Esophagus muscularis mucosa (tissue), 4 donors: ENCODE measurements around the gene PSMG1. TPM values are rescaled to one million over a fixed set of nuclear protein-coding genes. Genes with fewer than 3 reads are reported as not detected.

ENCODE experiments used
- DNase-seq: peaks from one replicate; pipeline ENCODE4 v3.0.0-alpha.2; 2017; ENCODE audit errors: extremely low spot score
- H3K27ac ChIP-seq, 4 donors: fragments of 200-600 bp; sonication (generic); replicated peaks in 1 of 4; 1 replicate in 3 of 4; 2 replicates in 1 of 4; pipeline ENCODE4 v1.5.1; 2016 to 2019; ENCODE audit warnings: mild to moderate bottlenecking in 1 of 4
- H3K27me3 ChIP-seq, 4 donors: fragments of 200-600 bp; sonication (generic); one replicate each; pipeline versions ENCODE4 v1.5.1 to v1.6.0; 2016 to 2019
- H3K36me3 ChIP-seq, 4 donors: fragments of 200-600 bp; sonication (generic); one replicate each; pipeline ENCODE4 v1.5.1; 2016 to 2019
- H3K4me1 ChIP-seq, 4 donors: fragments of 200-600 bp; sonication (generic); one replicate each; pipeline ENCODE4 v1.5.1; 2016 to 2019
- H3K4me3 ChIP-seq, 4 donors: fragments of 200-600 bp; sonication (generic); 1 replicate in 2 of 4; 2 replicates in 2 of 4; pipeline ENCODE4 v1.5.1; 2016 to 2019; ENCODE audit warnings: mild to moderate bottlenecking in 4 of 4, moderate library complexity in 1 of 4
- H3K9me3 ChIP-seq, 4 donors: fragments of 200-600 bp; sonication (generic); 1 replicate in 3 of 4; 2 replicates in 1 of 4; pipeline ENCODE4 v1.5.1; 2016 to 2019
- CTCF ChIP-seq, 3 experiments: fragments of 200-600 bp in 2 of 3; fragments of 450-650 bp in 1 of 3; sonication (generic) in 2 of 3; IDR thresholded peaks; one replicate each; pipeline ENCODE4 v1.5.1; 2017 to 2019; ENCODE audit warnings: antibody characterized with exemption in 3 of 3, mild to moderate bottlenecking in 2 of 3, moderate library complexity in 1 of 3
- EP300 ChIP-seq: sonication (generic); formaldehyde crosslinking; IDR thresholded peaks from one replicate; pipeline ENCODE4 v1.6.1; 2017; ENCODE audit warnings: antibody characterized with exemption
- POLR2A ChIP-seq: fragments of 450-650 bp; IDR thresholded peaks from one replicate; pipeline ENCODE4 v1.6.1; 2017; ENCODE audit warnings: antibody characterized with exemption, moderate library complexity, mild to moderate bottlenecking, low read depth
- POLR2AphosphoS5 ChIP-seq, 2 donors: sonication (generic); formaldehyde crosslinking; IDR thresholded peaks; one replicate each; pipeline ENCODE4 v1.6.1; 2017; ENCODE audit warnings: antibody characterized with exemption in 2 of 2
- WGBS: methylation state at CpG from one replicate; pipeline ENCODE4 v1.1.5; 2018; 5-methylcytosine and 5-hydroxymethylcytosine counted together
- intact Hi-C: fragments of 100-400 bp; cut with DNase I; formaldehyde crosslinking; loops from one replicate; pipeline ENCODE4 v1.15.1; 2023
- total RNA-seq, 4 donors: library from RNA; depleted of rRNA; stranded (reverse); fragments of >200 nt; gene quantifications; one replicate each; pipeline versions ENCODE4 v1.1.0 to v1.2.1, GENCODE V29; 2016

Gene PSMG1
- total RNA-seq, 4 donors from 2014 or later: 23.5 to 32.8 (median 25.1) TPM

- Histone ChIP-seq H3K27ac (no peak overlapping the region), H3K36me3 (no peaks in the 10 kb centered on the region), H3K4me3 (no peak overlapping the region), H3K4me1 (no peaks in the 10 kb centered on the region), H3K9me3 (peaks cover 0 to 4% (median 0%) of the 10 kb centered on the region in 4 donors), H3K27me3 (no peaks in the 10 kb centered on the region)
- TF ChIP-seq EP300 (no peak), CTCF (IDR thresholded peaks at IDR 0.05) (no peak), POLR2AphosphoS5 (IDR thresholded peaks at IDR 0.05) (no peak), POLR2A (no peak)
- no peak for DNase-seq
- intact Hi-C loops: no loop called here
- WGBS: 62% methylated on average over 1 of the region's 1 CpG
These were observed 51.5 kb downstream of the PSMG1 start for GRCh38 chr21:39131791-39132190.

GRCh38 chr21:39127506-39127905, 55.7 kb downstream of the PSMG1 start:
- TF ChIP-seq CTCF (IDR thresholded peaks at IDR 0.05) (no peak), POLR2A (no peak), EP300 (no peak), POLR2AphosphoS5 (IDR thresholded peaks at IDR 0.05) (no peak)
- DNase-seq: no peak
- WGBS: 85% methylated on average over 8 of the region's 8 CpGs

DNA sequence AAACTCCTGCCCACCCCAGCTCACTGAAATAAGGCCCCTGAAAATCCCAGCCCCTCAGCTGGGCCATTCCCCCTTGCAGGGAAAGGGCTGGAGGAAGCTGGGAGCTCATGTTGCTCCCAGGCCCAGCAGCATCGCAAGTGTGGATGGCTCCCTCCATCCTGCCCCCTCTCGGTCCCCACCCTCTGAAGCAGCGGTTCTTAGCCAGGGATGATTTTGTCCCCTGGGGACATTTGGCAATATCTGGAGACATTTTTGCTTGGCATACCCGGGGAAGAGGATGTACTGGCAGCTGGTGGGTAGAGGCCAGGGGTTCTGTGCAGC, 56.8 kb downstream of the PSMG1 start:
- DNase-seq: no peak
- Histone ChIP-seq H3K36me3 (no peaks in the 10 kb centered on the region), H3K27ac (no peak overlapping the region), H3K4me3 (no peak overlapping the region), H3K9me3 (peaks cover 0 to 17% (median 7%) of the 10 kb centered on the region in 4 donors), H3K27me3 (no peaks in the 10 kb centered on the region), H3K4me1 (peaks cover 0 to 8% (median 5%) of the 10 kb centered on the region in 4 donors)
- WGBS: 100% methylated on average over 1 of the region's 4 CpGs
- intact Hi-C loops: loop anchor here (2.0 kb wide), 1 partner anchor 322 kb away; the partner anchor contains the start of gene ETS2
- TF ChIP-seq CTCF (IDR thresholded peaks at IDR 0.05) (no peak), POLR2A (no peak), POLR2AphosphoS5 (IDR thresholded peaks at IDR 0.05) (no peak), EP300 (no peak)

More at GRCh38 chr21:39127506-39127905, 55.7 kb downstream of the PSMG1 start:
- intact Hi-C loops: loop anchor here (2.0 kb wide), 1 partner anchor 323 kb away; the partner anchor contains the start of gene ETS2
- Histone ChIP-seq H3K4me3 (no peak overlapping the region), H3K4me1 (peaks cover 0 to 8% (median 5%) of the 10 kb centered on the region in 4 donors), H3K27me3 (no peaks in the 10 kb centered on the region), H3K27ac (no peak overlapping the region), H3K36me3 (no peaks in the 10 kb centered on the region), H3K9me3 (peaks cover 0 to 16% (median 7%) of the 10 kb centered on the region in 4 donors)

DNA sequence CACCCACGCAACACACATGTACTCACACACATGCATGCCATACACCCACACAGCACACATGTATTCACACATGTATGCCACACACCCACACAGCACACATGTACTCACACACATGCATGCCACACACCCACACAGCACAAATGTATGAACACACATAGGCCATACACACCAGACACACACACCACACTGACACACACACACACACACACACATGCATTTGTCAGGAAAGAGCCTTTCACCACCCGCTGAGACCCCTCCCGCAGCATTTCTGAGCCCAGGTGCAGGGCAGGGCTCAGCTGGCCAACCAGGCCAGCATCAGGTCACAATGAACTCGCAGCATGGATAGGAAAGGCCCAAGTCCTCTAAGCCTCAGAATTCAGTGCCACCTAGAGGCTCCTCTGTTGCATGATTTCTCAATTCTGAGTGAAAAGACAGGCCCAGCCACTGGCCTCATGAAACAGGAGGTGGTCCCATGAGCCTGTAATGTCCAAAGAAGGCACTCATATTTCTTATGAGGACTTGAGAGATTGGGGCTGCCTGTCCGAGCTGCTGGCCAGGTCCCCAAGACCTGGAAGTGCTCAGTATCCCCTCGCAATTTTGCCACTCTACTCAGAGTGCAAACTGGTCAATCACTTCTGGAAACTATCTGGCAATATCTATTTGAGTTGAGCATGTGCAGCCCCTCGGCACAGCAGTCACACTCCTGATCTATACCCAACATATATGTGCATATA, 57.3 kb downstream of the PSMG1 start:
- DNase-seq: no peak
- peaks cover 0 to 17% (median 5%) of the 10 kb centered on the region in 4 donors for H3K9me3 ChIP-seq
- H3K4me3 ChIP-seq: no peak overlapping the region
- H3K4me1 ChIP-seq: peaks cover 0 to 8% (median 5%) of the 10 kb centered on the region in 4 donors
- 38% methylated on average over 7 of the region's 7 CpGs for WGBS
- intact Hi-C loops: loop anchor here (2.0 kb wide), 1 partner anchor 321 kb away; the partner anchor contains the start of gene ETS2
- H3K27ac ChIP-seq: no peak overlapping the region
- no peak for TF ChIP-seq POLR2A
- TF ChIP-seq POLR2AphosphoS5 (IDR thresholded peaks at IDR 0.05): peak; percentile 25 to 34
- peak; percentile 52 to 66 (median 66) for TF ChIP-seq CTCF (IDR thresholded peaks at IDR 0.05)
- TF ChIP-seq EP300: no peak
- no peaks in the 10 kb centered on the region for H3K36me3 ChIP-seq
- no peaks in the 10 kb centered on the region for H3K27me3 ChIP-seq

Other genes starting within 250 kb of the PSMG1 start
- 100 to 1,000 TPM in 1 of 4 donors, 10 to 100 TPM in 3; 55.0 to 104 (median 67.9) TPM for gene BRWD1, start 130.2 kb upstream of the PSMG1 start, total RNA-seq
- 10 to 100 TPM; 69.1 to 77.4 (median 72.1) TPM for gene HMGN1, start 165.6 kb upstream of the PSMG1 start, total RNA-seq